Peyer's patch (tissue), 4 donors: ENCODE results near the gene KCNF1.

ENCODE experiments used
- POLR2A ChIP-seq, 2 donors: fragments of 450-650 bp; IDR thresholded peaks; one replicate each; pipeline ENCODE4 v1.5.1; 2017; ENCODE audit warnings: antibody characterized with exemption in 2 of 2, mild to moderate bottlenecking in 2 of 2, moderate library complexity in 2 of 2
- TF ChIP-seq, protein P1 (sequence below), 6 experiments: fragments of 450-650 bp in 4 of 6; fragments of 200-600 bp in 2 of 6; sonication (generic) in 1 of 6; IDR thresholded peaks; one replicate each; pipeline ENCODE4 v1.5.1; 2017 to 2019; ENCODE audit warnings: antibody characterized with exemption in 6 of 6, mild to moderate bottlenecking in 3 of 6, moderate library complexity in 1 of 6

GRCh38 chr2:10920764-10921388, 9.1 kb downstream of the KCNF1 start:
- TF ChIP-seq, protein P1, sequence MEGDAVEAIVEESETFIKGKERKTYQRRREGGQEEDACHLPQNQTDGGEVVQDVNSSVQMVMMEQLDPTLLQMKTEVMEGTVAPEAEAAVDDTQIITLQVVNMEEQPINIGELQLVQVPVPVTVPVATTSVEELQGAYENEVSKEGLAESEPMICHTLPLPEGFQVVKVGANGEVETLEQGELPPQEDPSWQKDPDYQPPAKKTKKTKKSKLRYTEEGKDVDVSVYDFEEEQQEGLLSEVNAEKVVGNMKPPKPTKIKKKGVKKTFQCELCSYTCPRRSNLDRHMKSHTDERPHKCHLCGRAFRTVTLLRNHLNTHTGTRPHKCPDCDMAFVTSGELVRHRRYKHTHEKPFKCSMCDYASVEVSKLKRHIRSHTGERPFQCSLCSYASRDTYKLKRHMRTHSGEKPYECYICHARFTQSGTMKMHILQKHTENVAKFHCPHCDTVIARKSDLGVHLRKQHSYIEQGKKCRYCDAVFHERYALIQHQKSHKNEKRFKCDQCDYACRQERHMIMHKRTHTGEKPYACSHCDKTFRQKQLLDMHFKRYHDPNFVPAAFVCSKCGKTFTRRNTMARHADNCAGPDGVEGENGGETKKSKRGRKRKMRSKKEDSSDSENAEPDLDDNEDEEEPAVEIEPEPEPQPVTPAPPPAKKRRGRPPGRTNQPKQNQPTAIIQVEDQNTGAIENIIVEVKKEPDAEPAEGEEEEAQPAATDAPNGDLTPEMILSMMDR (IDR thresholded peaks at IDR 0.05), result no peak
- no peak for TF ChIP-seq POLR2A (IDR thresholded peaks at IDR 0.05)
